ENCODE data around the gene CLOCK. TPM values are rescaled to one million over a fixed set of nuclear protein-coding genes. Genes with fewer than 3 reads are reported as not detected.

The CLOCK gene
- total RNA-seq, 1 donor from 2014 or later: 26.1 TPM

- H3K27me3 Mint-ChIP-seq (ENCODE audit: low read depth): no peaks in the 10 kb centered on the region
Measured at GRCh38 chr4:55437823-55438222, 108.9 kb downstream of the CLOCK start.

GRCh38 chr4:55437356-55437796 is 109.3 kb downstream of the CLOCK start:
- Mint-ChIP-seq H3K9me3 (ENCODE audit: low read depth) (no peaks in the 10 kb centered on the region), H3K36me3 (ENCODE audit: low read depth) (peaks cover 19% of the 10 kb centered on the region), H3K4me1 (ENCODE audit: low read depth) (peaks cover 13% of the 10 kb centered on the region), H3K4me3 (ENCODE audit: unreplicated experiment) (no peak overlapping the region), H3K27ac (ENCODE audit: unreplicated experiment) (peak overlapping the region; percentile 18), H3K27me3 (ENCODE audit: low read depth) (no peaks in the 10 kb centered on the region)
- no peak for TF ChIP-seq CTCF (IDR thresholded peaks at IDR 0.05)
- no peak for DNase-seq (ENCODE audit: low spot score)

More at GRCh38 chr4:55437823-55438222, 108.9 kb downstream of the CLOCK start:
- Mint-ChIP-seq H3K4me3 (ENCODE audit: unreplicated experiment) (no peak overlapping the region), H3K9me3 (ENCODE audit: low read depth) (no peaks in the 10 kb centered on the region), H3K27ac (ENCODE audit: unreplicated experiment) (no peak overlapping the region), H3K4me1 (ENCODE audit: low read depth) (peaks cover 18% of the 10 kb centered on the region), H3K36me3 (ENCODE audit: low read depth) (peaks cover 20% of the 10 kb centered on the region)
- no peak for DNase-seq (ENCODE audit: low spot score)
- no peak for TF ChIP-seq CTCF (IDR thresholded peaks at IDR 0.05)

- Mint-ChIP-seq H3K4me1 (ENCODE audit: low read depth) (peaks cover 12% of the 10 kb centered on the region), H3K27ac (ENCODE audit: unreplicated experiment) (peak overlapping the region; percentile 68), H3K27me3 (ENCODE audit: low read depth) (no peaks in the 10 kb centered on the region), H3K4me3 (ENCODE audit: unreplicated experiment) (no peak overlapping the region), H3K9me3 (ENCODE audit: low read depth) (no peaks in the 10 kb centered on the region), H3K36me3 (ENCODE audit: low read depth) (peaks cover 16% of the 10 kb centered on the region)
- TF ChIP-seq CTCF (IDR thresholded peaks at IDR 0.05): peak; percentile 70
- DNase-seq (ENCODE audit: low spot score): no peak
Measured at GRCh38 chr4:55435141-55435841, 111.4 kb downstream of the CLOCK start.

GRCh38 chr4:55431710-55432336 is 114.9 kb downstream of the CLOCK start:
- peaks cover 13% of the 10 kb centered on the region for H3K36me3 Mint-ChIP-seq (ENCODE audit: low read depth)
- H3K4me3 Mint-ChIP-seq (ENCODE audit: unreplicated experiment): no peak overlapping the region
- no peaks in the 10 kb centered on the region for H3K27me3 Mint-ChIP-seq (ENCODE audit: low read depth)
- no peak overlapping the region for H3K27ac Mint-ChIP-seq (ENCODE audit: unreplicated experiment)
- no peaks in the 10 kb centered on the region for H3K9me3 Mint-ChIP-seq (ENCODE audit: low read depth)
- peaks cover 9% of the 10 kb centered on the region for H3K4me1 Mint-ChIP-seq (ENCODE audit: low read depth)
- DNase-seq (ENCODE audit: low spot score): no peak
- TF ChIP-seq CTCF (IDR thresholded peaks at IDR 0.05): no peak

GRCh38 chr4:55424791-55425190 is 121.9 kb downstream of the CLOCK start:
- no peak for TF ChIP-seq CTCF (IDR thresholded peaks at IDR 0.05)
- Mint-ChIP-seq H3K27ac (ENCODE audit: unreplicated experiment) (peak overlapping the region; percentile 12), H3K36me3 (ENCODE audit: low read depth) (peaks cover 42% of the 10 kb centered on the region), H3K4me1 (ENCODE audit: low read depth) (peaks cover 18% of the 10 kb centered on the region), H3K9me3 (ENCODE audit: low read depth) (no peaks in the 10 kb centered on the region), H3K4me3 (ENCODE audit: unreplicated experiment) (no peak overlapping the region), H3K27me3 (ENCODE audit: low read depth) (no peaks in the 10 kb centered on the region)
- no peak for DNase-seq (ENCODE audit: low spot score)

All from chondrocyte (in vitro differentiated cells).